Esophagus muscularis mucosa (tissue), 4 donors: ENCODE measurements around the gene LAG3.

Experiments used
- EP300 ChIP-seq: sonication (generic); formaldehyde crosslinking; IDR thresholded peaks from one replicate; pipeline ENCODE4 v1.6.1; 2017; ENCODE audit warnings: antibody characterized with exemption
- POLR2A ChIP-seq: fragments of 450-650 bp; IDR thresholded peaks from one replicate; pipeline ENCODE4 v1.6.1; 2017; ENCODE audit warnings: antibody characterized with exemption, moderate library complexity, mild to moderate bottlenecking, low read depth
- POLR2AphosphoS5 ChIP-seq, 2 donors: sonication (generic); formaldehyde crosslinking; IDR thresholded peaks; one replicate each; pipeline ENCODE4 v1.6.1; 2017; ENCODE audit warnings: antibody characterized with exemption in 2 of 2
- TF ChIP-seq, protein P1 (sequence below), 3 experiments: fragments of 200-600 bp in 2 of 3; fragments of 450-650 bp in 1 of 3; sonication (generic) in 2 of 3; IDR thresholded peaks; one replicate each; pipeline ENCODE4 v1.5.1; 2017 to 2019; ENCODE audit warnings: antibody characterized with exemption in 3 of 3, mild to moderate bottlenecking in 2 of 3, moderate library complexity in 1 of 3

DNA sequence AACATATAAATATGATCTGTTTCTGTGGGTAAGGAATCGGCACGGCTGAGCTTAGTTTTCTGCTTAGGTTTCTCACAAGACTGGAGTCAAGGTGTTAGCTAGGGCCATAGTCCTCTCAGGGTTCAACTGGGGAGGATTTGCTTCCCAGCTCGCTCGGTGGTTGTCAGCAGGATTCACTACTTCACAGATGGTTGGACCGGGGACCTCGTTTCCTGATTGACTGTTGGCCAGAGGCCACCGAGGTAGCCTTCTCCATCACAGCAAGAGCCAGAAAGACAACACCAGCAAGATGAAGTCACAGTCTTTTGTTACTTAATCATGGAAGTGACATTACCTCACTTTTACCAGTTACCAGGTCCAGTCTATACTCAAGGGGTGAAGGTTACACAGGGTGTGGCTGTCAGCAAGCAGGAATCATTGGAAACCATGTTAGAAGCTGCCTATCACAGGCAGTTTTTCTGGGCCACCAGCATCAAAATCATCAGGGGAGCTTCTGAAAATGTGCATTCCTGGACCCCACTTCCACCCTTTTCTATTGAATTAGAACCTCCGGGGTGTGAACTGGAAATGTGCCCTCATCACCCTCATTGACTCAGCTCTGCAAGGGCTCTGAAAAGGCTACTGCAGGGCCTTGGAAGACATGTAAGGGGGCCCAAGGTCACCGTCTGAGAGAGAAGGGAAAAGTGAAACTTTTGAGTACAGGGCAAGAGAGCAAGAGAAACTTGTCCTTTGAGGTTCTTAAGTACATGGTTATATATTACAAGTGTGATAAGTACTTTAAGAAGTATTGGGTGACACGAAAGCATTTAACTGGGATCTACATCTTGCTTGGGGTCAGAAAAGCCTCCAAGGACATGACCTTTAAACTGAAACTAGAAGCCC is 37.6 kb upstream of the LAG3 start:
- no peak for TF ChIP-seq POLR2AphosphoS5 (IDR thresholded peaks at IDR 0.05)
- TF ChIP-seq, protein P1, sequence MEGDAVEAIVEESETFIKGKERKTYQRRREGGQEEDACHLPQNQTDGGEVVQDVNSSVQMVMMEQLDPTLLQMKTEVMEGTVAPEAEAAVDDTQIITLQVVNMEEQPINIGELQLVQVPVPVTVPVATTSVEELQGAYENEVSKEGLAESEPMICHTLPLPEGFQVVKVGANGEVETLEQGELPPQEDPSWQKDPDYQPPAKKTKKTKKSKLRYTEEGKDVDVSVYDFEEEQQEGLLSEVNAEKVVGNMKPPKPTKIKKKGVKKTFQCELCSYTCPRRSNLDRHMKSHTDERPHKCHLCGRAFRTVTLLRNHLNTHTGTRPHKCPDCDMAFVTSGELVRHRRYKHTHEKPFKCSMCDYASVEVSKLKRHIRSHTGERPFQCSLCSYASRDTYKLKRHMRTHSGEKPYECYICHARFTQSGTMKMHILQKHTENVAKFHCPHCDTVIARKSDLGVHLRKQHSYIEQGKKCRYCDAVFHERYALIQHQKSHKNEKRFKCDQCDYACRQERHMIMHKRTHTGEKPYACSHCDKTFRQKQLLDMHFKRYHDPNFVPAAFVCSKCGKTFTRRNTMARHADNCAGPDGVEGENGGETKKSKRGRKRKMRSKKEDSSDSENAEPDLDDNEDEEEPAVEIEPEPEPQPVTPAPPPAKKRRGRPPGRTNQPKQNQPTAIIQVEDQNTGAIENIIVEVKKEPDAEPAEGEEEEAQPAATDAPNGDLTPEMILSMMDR (IDR thresholded peaks at IDR 0.05): no peak
- TF ChIP-seq POLR2A: no peak
- no peak for TF ChIP-seq EP300
